ENCODE results near the gene USP6NL. TPM values are rescaled to one million over a fixed set of nuclear protein-coding genes. Genes with fewer than 3 reads are reported as not detected.

Gene USP6NL
- total and polyA plus RNA-seq, 2 of the 13 experiments (the other 11 are each of a cell fraction or from before 2014, with no cell fraction given): 10.5 to 22.9 TPM

GRCh38 chr10:11499425-11500071 is 111.9 kb downstream of the USP6NL start:
- in situ Hi-C loops (cut with HindIII; ENCODE audit: extremely low pct_ligation_motif_present, low pct_unique_long_range_greater_than_20kb): loop anchor here (25.0 kb wide), 1 partner anchor 488 kb away; no protein-coding TSS in a partner anchor

GRCh38 chr10:11498399-11498798 is 113.1 kb downstream of the USP6NL start:
- no peak for ATAC-seq
- Histone ChIP-seq H3K4me2 (ENCODE audit: low read depth, low read length) (no peak overlapping the region), H3K36me3 (replicated peaks in 1 of 2; ENCODE audit: control insufficient read depth in 1 of 2, insufficient read depth in 2 of 2, low read length in 2 of 2) (peaks cover 10 to 44% of the 10 kb centered on the region in 2 experiments), H3K9ac (ENCODE audit: insufficient read depth, low read depth, low read length) (no peak overlapping the region), H3K9me3 (ENCODE audit: low read length) (no peaks in the 10 kb centered on the region), H3K27me3 (ENCODE audit: control insufficient read depth in 1 of 2, insufficient read depth in 2 of 2, low read length in 2 of 2) (no peaks in the 10 kb centered on the region), H2AFZ (ENCODE audit: low read length) (no peak overlapping the region), H3K4me3 (replicated peaks in 1 of 3; ENCODE audit: insufficient read depth in 1 of 3, low read depth in 2 of 3, low read length in 3 of 3) (no peak overlapping the region), H3K27ac (ENCODE audit: extremely low read length, insufficient read depth, low read length) (no peak overlapping the region), H4K20me1 (ENCODE audit: insufficient read depth, low read length) (no peaks in the 10 kb centered on the region), H3K79me2 (ENCODE audit: insufficient read depth, low read length) (no peaks in the 10 kb centered on the region), H3K4me1 (ENCODE audit: insufficient read depth, low read length) (no peaks in the 10 kb centered on the region)
- intact Hi-C loops (cut with micrococcal nuclease; ENCODE audit: unreplicated experiment): no loop called here
- DNase-seq (ENCODE audit: low spot score): no peak
- TF ChIP-seq ATF4 (CRISPR knock-in tag; IDR thresholded peaks at IDR 0.05) (no peak), ZFP82 (CRISPR knock-in tag; IDR thresholded peaks at IDR 0.05; ENCODE audit: borderline replicate concordance) (no peak), ZC3H13 (CRISPR knock-in tag; IDR thresholded peaks at IDR 0.05) (no peak), KLF9 (CRISPR knock-in tag; IDR thresholded peaks at IDR 0.05; ENCODE audit: low read depth) (no peak), ATF1 (CRISPR knock-in tag; IDR thresholded peaks at IDR 0.05) (no peak), FOXK1 (CRISPR knock-in tag; IDR thresholded peaks at IDR 0.05; ENCODE audit: borderline replicate concordance, low read depth) (no peak), MIER3 (CRISPR knock-in tag; IDR thresholded peaks at IDR 0.05; ENCODE audit: borderline replicate concordance) (no peak), ZNF224 (CRISPR knock-in tag; IDR thresholded peaks at IDR 0.05) (no peak), IRF1 (CRISPR knock-in tag; IDR thresholded peaks at IDR 0.05; ENCODE audit: low read depth) (no peak), GATAD1 (CRISPR knock-in tag; IDR thresholded peaks at IDR 0.05) (no peak), ZNF160 (CRISPR knock-in tag; IDR thresholded peaks at IDR 0.05) (no peak), ZFP41 (CRISPR knock-in tag; IDR thresholded peaks at IDR 0.05; ENCODE audit: borderline replicate concordance) (no peak), ETV5 (CRISPR knock-in tag; IDR thresholded peaks at IDR 0.05; ENCODE audit: borderline replicate concordance) (no peak), ZNF768 (CRISPR knock-in tag; IDR thresholded peaks at IDR 0.05) (no peak), POGK (CRISPR knock-in tag; conservative IDR thresholded peaks at IDR 0.05) (no peak)
- no peak for FAIRE-seq
- in situ Hi-C loops (cut with HindIII; ENCODE audit: extremely low pct_ligation_motif_present, low pct_unique_long_range_greater_than_20kb): no loop called here
- 95% methylated on average over 2 of the region's 2 CpGs for WGBS (ENCODE audit: low lambda C conversion rate)
- CTCF ChIA-PET (ENCODE audit: low intra/inter-chr PET ratio, low total read pairs): no interaction called here
- BruUV-seq (replicated peaks): no TSS peak
- POLR2A ChIA-PET: no interaction called here

More at GRCh38 chr10:11499425-11500071, 111.9 kb downstream of the USP6NL start:
- Histone ChIP-seq H3K27ac (ENCODE audit: extremely low read length, insufficient read depth, low read length) (no peak overlapping the region), H3K27me3 (ENCODE audit: control insufficient read depth in 1 of 2, insufficient read depth in 2 of 2, low read length in 2 of 2) (no peaks in the 10 kb centered on the region), H3K9ac (ENCODE audit: insufficient read depth, low read depth, low read length) (no peak overlapping the region), H4K20me1 (ENCODE audit: insufficient read depth, low read length) (no peaks in the 10 kb centered on the region), H3K36me3 (replicated peaks in 1 of 2; ENCODE audit: control insufficient read depth in 1 of 2, insufficient read depth in 2 of 2, low read length in 2 of 2) (peaks cover 7 to 41% of the 10 kb centered on the region in 2 experiments), H3K79me2 (ENCODE audit: insufficient read depth, low read length) (no peaks in the 10 kb centered on the region), H3K4me2 (ENCODE audit: low read depth, low read length) (no peak overlapping the region), H3K4me1 (ENCODE audit: insufficient read depth, low read length) (no peaks in the 10 kb centered on the region), H3K4me3 (replicated peaks in 1 of 3; ENCODE audit: insufficient read depth in 1 of 3, low read depth in 2 of 3, low read length in 3 of 3) (no peak overlapping the region), H3K9me3 (ENCODE audit: low read length) (no peaks in the 10 kb centered on the region), H2AFZ (ENCODE audit: low read length) (no peak overlapping the region)
- ATAC-seq (no peak), DNase-seq (ENCODE audit: low spot score) (no peak), FAIRE-seq (no peak)
- 96% methylated on average over 4 of the region's 4 CpGs for WGBS (ENCODE audit: low lambda C conversion rate)
- ChIA-PET POLR2A (no interaction called here), CTCF (ENCODE audit: low intra/inter-chr PET ratio, low total read pairs) (no interaction called here)
- peak; percentile 73 for TF ChIP-seq ATF7 (IDR thresholded peaks at IDR 0.05)
- TF ChIP-seq ATF7 (CRISPR knock-in tag; IDR thresholded peaks at IDR 0.05): no peak
- no peak for TF ChIP-seq TEAD3 (CRISPR knock-in tag; optimal IDR thresholded peaks at IDR 0.05; ENCODE audit: borderline replicate concordance)
- TF ChIP-seq ZFP82 (CRISPR knock-in tag; IDR thresholded peaks at IDR 0.05; ENCODE audit: borderline replicate concordance): no peak
- intact Hi-C loops (cut with micrococcal nuclease; ENCODE audit: unreplicated experiment): no loop called here
- no TSS peak for BruUV-seq (replicated peaks)

Data from HepG2 (cell line).